B cell (primary cell): ENCODE measurements around the gene WNT11. TPM values are rescaled to one million over a fixed set of nuclear protein-coding genes. Genes with fewer than 3 reads are reported as not detected.

ENCODE experiments used
- ATAC-seq: fragments of 200-7000 bp; cut with Tn5 transposase; one replicate; pipeline ENCODE4 v1.10.0; 2021; ENCODE audit warnings: low read depth, mild to moderate bottlenecking, moderate number of reproducible peaks, moderate library complexity
- CTCF ChIA-PET: fragments of 350-600 bp; sonication (Branson Sonifier 250); formaldehyde crosslinking; loops from one replicate; lab custom pipeline; 2021; ENCODE audit warnings: antibody characterized with exemption, inconsistent platforms; lab: Charles Lee
- POLR2A ChIA-PET: fragments of 350-600 bp; sonication (Branson Sonifier 250); formaldehyde crosslinking; loops from one replicate; lab custom pipeline; 2021; ENCODE audit warnings: antibody characterized with exemption; lab: Charles Lee
- DNase-seq: peaks from one replicate; pipeline ENCODE4 v3.0.0; 2013
- H2AFZ ChIP-seq: 2 replicates; pipeline ENCODE4 v1.6.1; 2012; ENCODE audit warnings: mild to moderate bottlenecking, low read depth, low read length; ENCODE audit not compliant: insufficient read depth, poor library complexity, severe bottlenecking
- H3K27ac ChIP-seq, 2 donors: 1 replicate in 1 of 2; 2 replicates in 1 of 2; pipeline ENCODE4 v1.5.1; 2012 to 2013; ENCODE audit warnings: low read length in 2 of 2, mild to moderate bottlenecking in 2 of 2, moderate library complexity in 1 of 2
- H3K27me3 ChIP-seq, 4 experiments: fragments of 200-600 bp in 1 of 4; sonication (generic) in 1 of 4; replicated peaks in 1 of 4; 1 replicate in 2 of 4; 2 replicates in 2 of 4; pipeline versions ENCODE4 v1.6.1 to v1.7.0; 2013 to 2016; ENCODE audit warnings: low read length in 3 of 4, mild to moderate bottlenecking in 2 of 4, mixed read lengths in 1 of 4, moderate library complexity in 1 of 4; ENCODE audit not compliant: insufficient read depth in 4 of 4, control insufficient read depth in 3 of 4; ENCODE audit errors: control extremely low read depth in 1 of 4
- H3K36me3 ChIP-seq, 2 experiments: replicated peaks in 1 of 2; 1 replicate in 1 of 2; 2 replicates in 1 of 2; pipeline versions ENCODE4 v1.6.1 to v1.7.1; 2013; ENCODE audit warnings: low read length in 1 of 2; ENCODE audit not compliant: insufficient read depth in 2 of 2, control insufficient read depth in 1 of 2; ENCODE audit errors: control extremely low read depth in 1 of 2, extremely low read depth in 1 of 2
- H3K4me1 ChIP-seq, 2 donors: fragments of 200-600 bp in 1 of 2; sonication (generic) in 1 of 2; 1 replicate in 1 of 2; 2 replicates in 1 of 2; pipeline versions ENCODE4 v1.5.1 to v1.6.1; 2013 to 2017; ENCODE audit warnings: low read length in 2 of 2; ENCODE audit not compliant: control insufficient read depth in 2 of 2, insufficient read depth in 2 of 2
- H3K4me2 ChIP-seq: replicated peaks from 2 replicates; pipeline ENCODE3; 2012; ENCODE audit warnings: mild to moderate bottlenecking, low read depth, low read length; ENCODE audit not compliant: poor library complexity, severe bottlenecking
- H3K4me3 ChIP-seq, 5 experiments: fragments of 200-600 bp in 1 of 5; sonication (generic) in 1 of 5; 1 replicate in 3 of 5; 2 replicates in 2 of 5; pipeline versions ENCODE4 v1.5.1 to v1.7.0; 2011 to 2016; ENCODE audit warnings: low read length in 4 of 5, mild to moderate bottlenecking in 4 of 5, low read depth in 2 of 5, control low read depth in 1 of 5, moderate library complexity in 1 of 5; ENCODE audit not compliant: insufficient read depth in 1 of 5; ENCODE audit errors: control extremely low read depth in 1 of 5, extremely low read depth in 1 of 5
- H3K79me2 ChIP-seq: fragments of 200-600 bp; sonication (generic); one replicate; pipeline ENCODE4 v1.6.0; 2016; ENCODE audit warnings: low read length; ENCODE audit not compliant: control insufficient read depth, insufficient read depth
- H3K9ac ChIP-seq: fragments of 200-600 bp; sonication (generic); 2 replicates; pipeline ENCODE4 v1.6.1; 2017; ENCODE audit warnings: mild to moderate bottlenecking, low read length, moderate library complexity
- H3K9me3 ChIP-seq, 3 donors: one replicate each; pipeline versions ENCODE4 v1.6.1 to v1.7.1; 2013; ENCODE audit warnings: low read length in 2 of 3; ENCODE audit not compliant: control insufficient read depth in 2 of 3, insufficient read depth in 1 of 3; ENCODE audit errors: control extremely low read depth in 1 of 3
- H4K20me1 ChIP-seq: 2 replicates; pipeline ENCODE4 v1.6.0; 2012; ENCODE audit warnings: mild to moderate bottlenecking, low read length; ENCODE audit not compliant: insufficient read depth, control insufficient read depth, poor library complexity, severe bottlenecking
- H3K27ac Mint-ChIP-seq: one replicate; pipeline ENCODE4 v1.8.0; 2021; ENCODE audit warnings: mixed read lengths
- H3K27me3 Mint-ChIP-seq: one replicate; pipeline ENCODE4 v1.8.0; 2021; ENCODE audit warnings: mixed read lengths
- H3K4me1 Mint-ChIP-seq: one replicate; pipeline ENCODE4 v1.8.0; 2021; ENCODE audit warnings: mixed read lengths
- H3K4me3 Mint-ChIP-seq: one replicate; pipeline ENCODE4 v1.8.0; 2021; ENCODE audit warnings: mixed read lengths
- H3K9me3 Mint-ChIP-seq: one replicate; pipeline ENCODE4 v1.8.0; 2022; ENCODE audit warnings: mixed read lengths; ENCODE audit not compliant: insufficient read depth
- EZH2 ChIP-seq: IDR thresholded peaks from 2 replicates; pipeline ENCODE4 v1.6.1; 2012; ENCODE audit warnings: borderline replicate concordance, low read depth, mild to moderate bottlenecking, moderate library complexity, low read length; ENCODE audit not compliant: insufficient read depth, poor library complexity, severe bottlenecking
- WGBS: methylation state at CpG from one replicate; pipeline ENCODE4 v1.1.5; 2013; ENCODE audit warnings: missing lambda C conversion rate; ENCODE audit not compliant: insufficient coverage; 5-methylcytosine and 5-hydroxymethylcytosine counted together
- intact Hi-C: fragments of 100-400 bp; cut with micrococcal nuclease; formaldehyde crosslinking; loops from one replicate; pipeline ENCODE4 v1.10.0; 2022
- polyA plus RNA-seq: library from polyadenylated mRNA; depleted of rRNA; stranded (reverse); fragments of >200 nt; gene quantifications from 2 replicates; pipeline ENCODE4 v1.2.3, GENCODE V29; 2012
- total RNA-seq, 2 donors: library from RNA; stranded (reverse); fragments of 120-200 nt in 1 of 2; gene quantifications; 1 replicate in 1 of 2; 2 replicates in 1 of 2; pipeline versions ENCODE4 v1.2.3 to v1.2.4, GENCODE V29; 2013 to 2022
- TF ChIP-seq, protein P1 (sequence below): fragments of 200-600 bp; IDR thresholded peaks from one replicate; pipeline ENCODE4 v1.8.0; 2022; ENCODE audit warnings: antibody characterized with exemption, mild to moderate bottlenecking

The WNT11 gene
- total and polyA plus RNA-seq, 2 donors (not counting 1 experiment from before 2014, with no cell fraction given) = 0.39 TPM; not detected in 1

DNA sequence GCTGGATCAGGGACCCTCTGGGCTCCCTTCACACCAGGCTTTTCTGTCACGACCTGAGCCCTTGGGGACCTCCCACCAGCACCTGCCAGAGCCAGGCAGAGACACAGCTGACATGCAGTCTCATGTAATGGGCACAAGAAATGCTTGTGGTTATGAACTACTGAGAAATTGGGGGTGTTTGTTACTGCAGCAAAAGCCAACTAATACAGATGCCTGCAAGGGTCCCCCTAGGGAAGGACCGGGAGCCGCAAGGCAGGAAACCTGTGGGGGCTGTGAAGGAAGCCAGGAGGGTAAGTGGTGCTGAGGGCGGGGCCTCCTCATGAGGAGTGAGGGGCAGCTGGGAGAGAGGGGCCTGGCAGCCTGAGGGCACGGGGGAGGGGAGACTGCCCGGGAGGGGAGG is 16.6 kb downstream of the WNT11 start:
- ATAC-seq (no peak), DNase-seq (no peak)
- 56% methylated on average over 5 of the region's 6 CpGs for WGBS
- Histone ChIP-seq H3K9ac (no peak overlapping the region), H3K4me2 (no peak overlapping the region), H4K20me1 (no peaks in the 10 kb centered on the region), H3K36me3 (no peaks in the 10 kb centered on the region), H3K27me3 (no peaks in the 10 kb centered on the region), H2AFZ (no peak overlapping the region), H3K27ac (no peak overlapping the region), H3K9me3 (peaks cover 0 to 5% (median 0%) of the 10 kb centered on the region in 3 donors), H3K4me1 (no peaks in the 10 kb centered on the region), H3K79me2 (no peaks in the 10 kb centered on the region), H3K4me3 (no peak overlapping the region)
- no peaks in the 10 kb centered on the region for H3K27me3 Mint-ChIP-seq
- POLR2A ChIA-PET = no interaction called here
- no peak overlapping the region for H3K27ac Mint-ChIP-seq
- CTCF ChIA-PET = no interaction called here
- intact Hi-C loops = no loop called here
- no peak overlapping the region for H3K4me3 Mint-ChIP-seq
- TF ChIP-seq, protein P1, sequence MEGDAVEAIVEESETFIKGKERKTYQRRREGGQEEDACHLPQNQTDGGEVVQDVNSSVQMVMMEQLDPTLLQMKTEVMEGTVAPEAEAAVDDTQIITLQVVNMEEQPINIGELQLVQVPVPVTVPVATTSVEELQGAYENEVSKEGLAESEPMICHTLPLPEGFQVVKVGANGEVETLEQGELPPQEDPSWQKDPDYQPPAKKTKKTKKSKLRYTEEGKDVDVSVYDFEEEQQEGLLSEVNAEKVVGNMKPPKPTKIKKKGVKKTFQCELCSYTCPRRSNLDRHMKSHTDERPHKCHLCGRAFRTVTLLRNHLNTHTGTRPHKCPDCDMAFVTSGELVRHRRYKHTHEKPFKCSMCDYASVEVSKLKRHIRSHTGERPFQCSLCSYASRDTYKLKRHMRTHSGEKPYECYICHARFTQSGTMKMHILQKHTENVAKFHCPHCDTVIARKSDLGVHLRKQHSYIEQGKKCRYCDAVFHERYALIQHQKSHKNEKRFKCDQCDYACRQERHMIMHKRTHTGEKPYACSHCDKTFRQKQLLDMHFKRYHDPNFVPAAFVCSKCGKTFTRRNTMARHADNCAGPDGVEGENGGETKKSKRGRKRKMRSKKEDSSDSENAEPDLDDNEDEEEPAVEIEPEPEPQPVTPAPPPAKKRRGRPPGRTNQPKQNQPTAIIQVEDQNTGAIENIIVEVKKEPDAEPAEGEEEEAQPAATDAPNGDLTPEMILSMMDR = no peak
- TF ChIP-seq EZH2 = no peak
- no peaks in the 10 kb centered on the region for H3K9me3 Mint-ChIP-seq
- no peaks in the 10 kb centered on the region for H3K4me1 Mint-ChIP-seq

DNA sequence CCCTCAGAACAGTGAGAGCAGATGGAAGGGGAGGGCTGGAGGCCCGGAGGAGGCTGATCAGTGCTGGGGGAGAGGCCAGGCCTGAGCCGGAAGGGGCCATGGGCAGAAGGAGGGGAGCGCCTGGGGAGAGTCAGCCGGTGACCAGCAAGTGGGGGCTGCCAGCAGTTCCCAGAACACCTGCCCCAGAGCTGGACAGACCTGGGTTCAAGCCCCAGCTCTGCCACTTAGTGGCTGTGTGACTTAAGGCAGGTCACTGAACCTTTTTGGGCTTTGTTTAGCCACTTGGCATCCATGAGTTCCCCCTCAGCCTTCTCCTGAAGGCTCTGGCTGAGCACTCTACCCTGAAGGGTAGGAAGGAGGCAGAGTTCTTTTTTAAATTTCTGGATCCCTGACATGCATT is 17.4 kb downstream of the WNT11 start:
- Histone ChIP-seq H3K36me3 (no peaks in the 10 kb centered on the region), H3K9ac (no peak overlapping the region), H3K9me3 (peaks cover 0 to 5% (median 0%) of the 10 kb centered on the region in 3 donors), H3K27me3 (no peaks in the 10 kb centered on the region), H3K79me2 (no peaks in the 10 kb centered on the region), H3K27ac (no peak overlapping the region), H4K20me1 (no peaks in the 10 kb centered on the region), H2AFZ (no peak overlapping the region), H3K4me3 (no peak overlapping the region), H3K4me2 (no peak overlapping the region), H3K4me1 (no peaks in the 10 kb centered on the region)
- Mint-ChIP-seq H3K27ac (no peak overlapping the region), H3K27me3 (no peaks in the 10 kb centered on the region), H3K4me3 (no peak overlapping the region), H3K4me1 (no peaks in the 10 kb centered on the region), H3K9me3 (no peaks in the 10 kb centered on the region)
- CTCF ChIA-PET = no interaction called here
- intact Hi-C loops = no loop called here
- TF ChIP-seq EZH2 = no peak
- TF ChIP-seq, protein P1 = no peak
- POLR2A ChIA-PET = no interaction called here
- ATAC-seq (no peak), DNase-seq (no peak)
- WGBS = 94% methylated on average over 4 of the region's 4 CpGs
